ENCODE data around the gene MED27. TPM values are rescaled to one million over a fixed set of nuclear protein-coding genes. Genes with fewer than 3 reads are reported as not detected.

The MED27 gene
- total and polyA plus RNA-seq, 2 of the 8 experiments (the other 6 are each of a cell fraction or from before 2014, with no cell fraction given), result 29.9 to 56.5 TPM

DNA sequence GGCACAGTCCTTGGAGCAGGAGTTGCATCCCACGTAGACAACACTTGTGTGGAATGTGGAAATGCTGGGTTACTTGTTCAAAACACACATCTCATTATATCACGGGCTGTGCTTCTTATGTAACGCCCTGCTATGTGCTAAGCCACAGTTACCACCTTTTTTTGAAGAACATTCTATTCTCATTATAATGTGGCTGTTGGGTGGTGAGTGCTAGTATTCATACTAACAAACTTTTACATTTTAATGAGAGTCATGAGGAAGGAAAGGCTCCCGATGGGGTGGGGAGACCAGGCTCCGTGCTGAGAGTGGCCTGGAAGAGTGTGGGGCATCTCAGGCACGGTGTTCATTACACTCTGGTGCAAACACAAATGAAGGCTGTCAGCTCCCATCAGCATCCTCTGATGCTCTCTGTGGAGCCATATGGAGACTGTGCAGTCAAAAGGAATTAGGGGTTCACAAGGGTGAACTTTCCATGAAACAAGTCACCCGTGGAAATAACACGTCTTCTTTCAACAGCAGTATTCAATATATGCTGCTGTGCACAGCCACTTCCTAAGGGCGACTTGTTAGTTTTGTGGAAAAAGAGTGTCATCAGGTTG, 186.7 kb downstream of the MED27 start:
- no peaks in the 10 kb centered on the region for H4K20me1 ChIP-seq (replicated peaks in 1 of 2; ENCODE audit: control insufficient read depth in 1 of 2, insufficient read depth in 2 of 2, low read length in 2 of 2)
- peaks cover 8 to 36% (median 33%) of the 10 kb centered on the region in 4 experiments for H3K4me1 ChIP-seq (replicated peaks in 1 of 4; ENCODE audit: control insufficient read depth in 3 of 4, insufficient read depth in 4 of 4, low read length in 3 of 4)
- no peak overlapping the region; the same call in 1 of the 2 replicates for H2AK5ac ChIP-seq (ENCODE audit: low read depth, low read length)
- peak overlapping the region; percentile 68; the same call in 1 of the 2 replicates for H3K18ac ChIP-seq (ENCODE audit: extremely low read depth, low read length)
- no peaks in the 10 kb centered on the region for H3K27me3 ChIP-seq (replicated peaks in 1 of 4; ENCODE audit: control insufficient read depth in 3 of 4, extremely low read depth in 1 of 4, insufficient read depth in 3 of 4, low read length in 3 of 4)
- H2BK15ac ChIP-seq (ENCODE audit: low read length), result 0 out of 2 replicates have a peak overlapping the region, but pooled peaks have one; percentile 51
- H2BK120ac ChIP-seq (replicated peaks; ENCODE audit: low read depth, low read length), result no peak overlapping the region
- 0 out of 2 replicates have a peak overlapping the region, but pooled peaks have one; percentile 4 for H2BK5ac ChIP-seq (ENCODE audit: low read depth, low read length)
- H3K56ac ChIP-seq (replicated peaks; ENCODE audit: insufficient read length, low read depth, low read length), result no peak overlapping the region
- H2AFZ ChIP-seq (ENCODE audit: low read length), result no peak overlapping the region
- DNase-seq (ENCODE audit: low read depth in 1 of 2, low spot score in 2 of 2), result no peak
- H3K36me3 ChIP-seq (ENCODE audit: control insufficient read depth in 2 of 4, insufficient read depth in 4 of 4, low read length in 3 of 4), result 0 out of 8 replicates have a peak, but pooled peaks cover 0 to 3% (median 0%) of the 10 kb centered on the region in 4 experiments
- no peak overlapping the region; the same call in 1 of the 2 replicates for H2BK12ac ChIP-seq (ENCODE audit: low read depth, low read length)
- no peak overlapping the region for H4K91ac ChIP-seq (replicated peaks; ENCODE audit: insufficient read length, low read length)
- H3K9me3 ChIP-seq (ENCODE audit: insufficient read depth in 2 of 2, low read depth in 1 of 2, low read length in 1 of 2), result no peaks in the 10 kb centered on the region
- no peak overlapping the region for H3K14ac ChIP-seq (ENCODE audit: insufficient read length)
- no peak overlapping the region for H3K27ac ChIP-seq (ENCODE audit: low read depth, low read length)
- CTCF ChIA-PET (ENCODE audit: partially characterized antibody), result interaction anchor here (1.2 to 1.4 kb wide), 3 partner anchors 12 to 127 kb away, joined by 3 to 4 read pairs (median 3); no protein-coding TSS in a partner anchor
- TF ChIP-seq, protein P1, sequence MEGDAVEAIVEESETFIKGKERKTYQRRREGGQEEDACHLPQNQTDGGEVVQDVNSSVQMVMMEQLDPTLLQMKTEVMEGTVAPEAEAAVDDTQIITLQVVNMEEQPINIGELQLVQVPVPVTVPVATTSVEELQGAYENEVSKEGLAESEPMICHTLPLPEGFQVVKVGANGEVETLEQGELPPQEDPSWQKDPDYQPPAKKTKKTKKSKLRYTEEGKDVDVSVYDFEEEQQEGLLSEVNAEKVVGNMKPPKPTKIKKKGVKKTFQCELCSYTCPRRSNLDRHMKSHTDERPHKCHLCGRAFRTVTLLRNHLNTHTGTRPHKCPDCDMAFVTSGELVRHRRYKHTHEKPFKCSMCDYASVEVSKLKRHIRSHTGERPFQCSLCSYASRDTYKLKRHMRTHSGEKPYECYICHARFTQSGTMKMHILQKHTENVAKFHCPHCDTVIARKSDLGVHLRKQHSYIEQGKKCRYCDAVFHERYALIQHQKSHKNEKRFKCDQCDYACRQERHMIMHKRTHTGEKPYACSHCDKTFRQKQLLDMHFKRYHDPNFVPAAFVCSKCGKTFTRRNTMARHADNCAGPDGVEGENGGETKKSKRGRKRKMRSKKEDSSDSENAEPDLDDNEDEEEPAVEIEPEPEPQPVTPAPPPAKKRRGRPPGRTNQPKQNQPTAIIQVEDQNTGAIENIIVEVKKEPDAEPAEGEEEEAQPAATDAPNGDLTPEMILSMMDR (IDR thresholded peaks at IDR 0.05; ENCODE audit: control extremely low read depth in 1 of 3, insufficient read depth in 1 of 3, low read depth in 1 of 3, low read length in 3 of 3), result no peak
- TF ChIP-seq YY1 (IDR thresholded peaks at IDR 0.05; ENCODE audit: low read depth, low read length), result no peak
- H2BK20ac ChIP-seq (ENCODE audit: low read length), result peak overlapping the region; percentile 56; the same call in 1 of the 2 replicates
- H3K4ac ChIP-seq (replicated peaks; ENCODE audit: insufficient read length, low read depth, low read length), result no peak overlapping the region
- POLR2A ChIA-PET (ENCODE audit: partially characterized antibody), result no interaction called here
- H3K4me3 ChIP-seq (ENCODE audit: extremely low read depth in 1 of 4, insufficient read depth in 2 of 4, low read depth in 3 of 4, low read length in 4 of 4), result no peak overlapping the region
- no peak overlapping the region for H4K5ac ChIP-seq (ENCODE audit: insufficient read length, low read depth, low read length)
- no peaks in the 10 kb centered on the region for H3K79me1 ChIP-seq (ENCODE audit: low read depth, low read length)
- H4K8ac ChIP-seq (ENCODE audit: extremely low read depth, insufficient read depth, low read length), result no peak overlapping the region
- H3K23ac ChIP-seq (ENCODE audit: insufficient read length), result no peak overlapping the region
- no peaks in the 10 kb centered on the region for H3K79me2 ChIP-seq (ENCODE audit: control insufficient read depth in 1 of 2, insufficient read depth in 2 of 2, low read length in 2 of 2)
- H3K4me2 ChIP-seq (ENCODE audit: insufficient read depth in 1 of 2, low read depth in 2 of 2, low read length in 2 of 2), result peak overlapping the region; percentile 30 to 63
- WGBS, 2 experiments (ENCODE audit: extremely low coverage in 1 of 2, insufficient coverage in 1 of 2, insufficient read length in 1 of 2, insufficient replicate concordance in 2 of 2, low coverage in 1 of 2, low lambda C conversion rate in 2 of 2, missing lambda C conversion rate in 1 of 2), result 44% methylated on average over 9 of the region's 9 CpGs; no CpG with 5 or more reads in 1 of the 2 experiments
- H3K9ac ChIP-seq (replicated peaks in 1 of 4; ENCODE audit: extremely low read depth in 1 of 4, low read depth in 3 of 4, low read length in 3 of 4), result no peak overlapping the region
- H3K23me2 ChIP-seq (ENCODE audit: low read depth, low read length), result no peaks in the 10 kb centered on the region
- FAIRE-seq, result no peak
